ENCODE measurements around the gene SHC1. TPM values are rescaled to one million over a fixed set of nuclear protein-coding genes. Genes with fewer than 3 reads are reported as not detected.
A peak's percentile ranks its signal among the peaks of the same experiment; 100 is the strongest.

Gene SHC1
- total and polyA plus RNA-seq, 3 experiments from 2014 or later, result 32.7 to 40.8 (median 37.4) TPM

DNA sequence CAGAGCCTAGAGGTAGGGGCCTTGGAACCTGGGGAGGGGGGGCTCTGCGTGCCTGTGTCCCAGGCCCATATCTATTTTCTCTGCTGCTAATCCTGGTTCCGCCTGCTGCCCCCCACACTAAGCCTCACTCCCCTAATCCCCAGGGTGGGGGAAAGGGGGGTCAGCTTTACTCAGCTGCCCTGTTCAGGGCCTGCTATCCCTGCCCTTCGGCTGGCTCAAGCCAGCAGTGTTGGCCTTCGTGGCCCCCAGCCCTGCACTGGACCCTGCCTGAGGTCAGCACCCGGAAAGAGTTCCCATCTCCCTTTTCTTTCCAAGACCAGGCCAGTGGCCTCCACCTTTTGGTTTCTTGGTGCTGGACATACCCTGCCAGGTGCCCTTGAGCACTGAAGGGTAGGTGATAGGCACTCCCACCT is 40.5 kb upstream of the SHC1 start:
- Histone ChIP-seq H3K36me3 (ENCODE audit: insufficient read depth, low read length) (peaks cover 12% of the 10 kb centered on the region), H3K4me3 (ENCODE audit: low read length) (peak overlapping the region; percentile 79), H3K4me1 (ENCODE audit: insufficient read depth, low read length) (peaks cover 90% of the 10 kb centered on the region), H3K9me3 (ENCODE audit: low read length) (no peaks in the 10 kb centered on the region), H3K27ac (ENCODE audit: low read depth, low read length) (no peak overlapping the region), H3K27me3 (ENCODE audit: insufficient read depth, low read length, poor library complexity, severe bottlenecking) (no peaks in the 10 kb centered on the region)
- Mint-ChIP-seq H3K9me3 (no peaks in the 10 kb centered on the region), H3K27ac (peak overlapping the region in 6 of 8 donors; percentile 6 to 71 (median 34)), H3K4me3 (peak overlapping the region in 3 of 7 donors; percentile 11 to 59 (median 37)), H3K27me3 (no peaks in the 10 kb centered on the region), H3K36me3 (peaks cover 0 to 11% (median 0%) of the 10 kb centered on the region in 3 donors), H3K4me1 (peaks cover 58 to 90% (median 67%) of the 10 kb centered on the region in 3 donors)
- no peak for DNase-seq
- CTCF ChIA-PET, result interaction anchor here (0.7 to 16.7 kb wide), 5 partner anchors 12 to 162 kb away, joined by 3 to 207 read pairs (median 5); partner anchors contain the start of genes FLAD1, KRTCAP2, LENEP and PYGO2
- POLR2A ChIA-PET, result interaction anchor here (0.6 kb wide), 1 partner anchor 34 kb away, joined by 5 read pairs; no protein-coding TSS in a partner anchor

DNA sequence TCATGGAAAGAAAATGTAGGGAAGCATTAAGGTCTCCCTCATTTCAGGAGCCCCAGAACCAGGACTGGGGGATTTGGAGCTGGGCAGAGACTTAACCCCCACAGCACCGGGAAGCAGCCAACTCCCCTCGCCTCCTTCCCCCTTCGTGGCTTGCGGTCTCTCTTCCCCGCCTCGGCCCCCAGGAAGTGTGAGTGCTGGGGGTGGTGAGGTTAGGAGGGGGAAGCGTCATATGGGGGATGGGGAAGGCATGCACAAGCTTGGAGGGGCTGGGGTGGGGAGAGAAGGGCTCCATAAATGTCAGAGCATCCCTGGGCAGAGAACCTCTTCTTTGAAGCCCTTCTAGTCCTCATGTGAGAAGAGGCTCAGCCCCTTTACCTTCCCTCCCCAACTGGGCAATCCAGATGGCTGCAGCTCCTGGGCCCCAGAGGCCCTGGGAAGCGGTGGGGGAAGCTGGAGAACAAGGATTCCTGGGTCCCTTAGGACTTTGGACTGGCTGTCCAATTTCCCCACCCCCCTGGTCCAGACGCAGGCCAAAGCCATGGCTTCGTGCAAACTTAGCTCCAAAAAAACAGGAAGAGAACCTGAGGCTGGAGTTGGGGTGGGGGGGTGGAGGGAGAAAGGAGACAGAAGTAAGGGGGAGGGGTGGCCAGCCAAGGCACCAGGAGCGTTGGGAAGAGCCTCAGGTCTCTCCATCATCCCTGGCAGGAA is 39.8 kb upstream of the SHC1 start:
- H3K4me1 ChIP-seq (ENCODE audit: insufficient read depth, low read length), result peaks cover 90% of the 10 kb centered on the region

DNA sequence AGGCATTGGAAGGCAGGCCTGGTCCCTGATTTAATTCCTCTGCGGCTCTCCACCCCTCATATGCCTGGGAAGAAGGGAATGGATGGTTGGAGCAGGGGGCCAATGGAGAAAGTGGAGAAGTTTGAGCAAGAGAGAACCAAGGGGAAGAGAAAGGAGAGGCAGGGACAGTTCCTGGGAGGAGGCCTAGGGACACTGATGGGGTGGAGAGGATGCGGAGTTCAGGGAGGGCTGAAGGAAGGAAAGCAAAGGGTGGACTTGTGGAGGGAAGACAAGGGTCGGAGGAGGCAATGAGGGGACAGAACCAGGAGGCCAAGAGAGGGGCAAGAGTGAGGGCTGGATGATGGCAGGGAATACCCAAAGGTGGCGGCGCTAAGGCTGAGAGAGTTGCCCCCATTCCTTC is 39.2 kb upstream of the SHC1 start:
- Histone ChIP-seq H3K27ac (ENCODE audit: low read depth, low read length) (no peak overlapping the region), H3K27me3 (ENCODE audit: insufficient read depth, low read length, poor library complexity, severe bottlenecking) (no peaks in the 10 kb centered on the region), H3K9me3 (ENCODE audit: low read length) (no peaks in the 10 kb centered on the region), H3K4me1 (ENCODE audit: insufficient read depth, low read length) (peaks cover 90% of the 10 kb centered on the region), H3K4me3 (ENCODE audit: low read length) (peak overlapping the region; percentile 79), H3K36me3 (ENCODE audit: insufficient read depth, low read length) (peaks cover 8% of the 10 kb centered on the region)
- Mint-ChIP-seq H3K36me3 (peaks cover 0 to 5% (median 0%) of the 10 kb centered on the region in 3 donors), H3K4me1 (peaks cover 65 to 95% (median 74%) of the 10 kb centered on the region in 3 donors), H3K9me3 (no peaks in the 10 kb centered on the region), H3K27ac (peak overlapping the region; percentile 13 to 98 (median 76)), H3K4me3 (peak overlapping the region in 6 of 7 donors; percentile 64 to 85 (median 69)), H3K27me3 (no peaks in the 10 kb centered on the region)
- POLR2A ChIA-PET, result no interaction called here
- CTCF ChIA-PET, result interaction anchor here (1.0 to 16.7 kb wide), 4 partner anchors 7 to 103 kb away, joined by 4 to 207 read pairs (median 22); partner anchors contain the start of genes FLAD1, LENEP and ZBTB7B
- DNase-seq, result no peak

More for the DNA sequence above, 39.8 kb upstream of the SHC1 start:
- Mint-ChIP-seq H3K4me1 (peaks cover 61 to 90% (median 67%) of the 10 kb centered on the region in 3 donors), H3K9me3 (no peaks in the 10 kb centered on the region), H3K27ac (peak overlapping the region; percentile 13 to 98 (median 76)), H3K4me3 (peak overlapping the region in 6 of 7 donors; percentile 64 to 85 (median 69)), H3K36me3 (peaks cover 0 to 5% (median 0%) of the 10 kb centered on the region in 3 donors), H3K27me3 (no peaks in the 10 kb centered on the region)
- Histone ChIP-seq H3K36me3 (ENCODE audit: insufficient read depth, low read length) (peaks cover 12% of the 10 kb centered on the region), H3K4me3 (ENCODE audit: low read length) (peak overlapping the region; percentile 79), H3K9me3 (ENCODE audit: low read length) (no peaks in the 10 kb centered on the region), H3K27me3 (ENCODE audit: insufficient read depth, low read length, poor library complexity, severe bottlenecking) (no peaks in the 10 kb centered on the region), H3K27ac (ENCODE audit: low read depth, low read length) (no peak overlapping the region)
- ChIA-PET CTCF (interaction anchor here (1.0 to 16.7 kb wide), 5 partner anchors 12 to 103 kb away, joined by 3 to 207 read pairs (median 5); partner anchors contain the start of genes FLAD1, LENEP, PYGO2 and ZBTB7B), POLR2A (interaction anchor here (0.6 kb wide), 2 partner anchors 19 to 34 kb away, joined by 5 to 8 read pairs; no protein-coding TSS in a partner anchor)
- peak in 1 of 5 donors; percentile 29 for DNase-seq

DNA sequence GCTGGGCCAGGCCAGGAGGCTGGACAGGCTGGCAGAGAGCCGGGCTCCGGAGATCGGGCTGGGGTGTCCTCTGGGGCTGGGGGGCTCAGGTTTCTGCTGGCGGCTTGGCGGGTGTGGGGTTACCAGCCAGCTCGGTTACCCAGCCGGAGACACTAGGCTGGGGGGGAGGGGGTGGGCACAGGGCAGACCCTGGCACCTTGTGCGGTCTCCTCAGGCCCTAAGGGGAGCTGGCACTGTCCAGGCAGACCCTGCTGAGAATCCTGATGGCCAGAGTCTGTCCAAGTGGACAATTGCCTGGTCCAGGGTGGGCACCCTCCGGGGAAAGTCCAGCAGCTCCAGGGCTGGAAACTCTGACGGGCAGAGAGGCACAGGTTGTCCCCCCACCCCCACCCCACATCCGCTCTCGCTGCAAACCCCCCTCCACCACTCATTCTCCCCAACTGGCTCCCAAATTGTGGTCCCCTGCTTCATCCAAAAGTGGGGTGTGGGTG is 38.7 kb upstream of the SHC1 start:
- H3K27me3 Mint-ChIP-seq, result no peaks in the 10 kb centered on the region
- POLR2A ChIA-PET, result no interaction called here
- H3K4me3 ChIP-seq (ENCODE audit: low read length), result peak overlapping the region; percentile 79
- H3K4me3 Mint-ChIP-seq, result peak overlapping the region in 6 of 7 donors; percentile 64 to 71 (median 67)
- peaks cover 3% of the 10 kb centered on the region for H3K36me3 ChIP-seq (ENCODE audit: insufficient read depth, low read length)
- CTCF ChIA-PET, result interaction anchor here (2.7 to 16.7 kb wide), 3 partner anchors 7 to 27 kb away, joined by 8 to 207 read pairs (median 36); partner anchors contain the start of genes FLAD1, LENEP and ZBTB7B
- H3K27ac Mint-ChIP-seq, result peak overlapping the region; percentile 13 to 95 (median 78)
- H3K9me3 ChIP-seq (ENCODE audit: low read length), result no peaks in the 10 kb centered on the region
- no peak overlapping the region for H3K27ac ChIP-seq (ENCODE audit: low read depth, low read length)
- DNase-seq, result no peak
- H3K4me1 Mint-ChIP-seq, result peaks cover 66 to 96% (median 76%) of the 10 kb centered on the region in 3 donors
- H3K9me3 Mint-ChIP-seq, result no peaks in the 10 kb centered on the region
- H3K4me1 ChIP-seq (ENCODE audit: insufficient read depth, low read length), result peaks cover 90% of the 10 kb centered on the region
- H3K36me3 Mint-ChIP-seq, result peaks cover 0 to 2% (median 0%) of the 10 kb centered on the region in 3 donors
- no peaks in the 10 kb centered on the region for H3K27me3 ChIP-seq (ENCODE audit: insufficient read depth, low read length, poor library complexity, severe bottlenecking)

DNA sequence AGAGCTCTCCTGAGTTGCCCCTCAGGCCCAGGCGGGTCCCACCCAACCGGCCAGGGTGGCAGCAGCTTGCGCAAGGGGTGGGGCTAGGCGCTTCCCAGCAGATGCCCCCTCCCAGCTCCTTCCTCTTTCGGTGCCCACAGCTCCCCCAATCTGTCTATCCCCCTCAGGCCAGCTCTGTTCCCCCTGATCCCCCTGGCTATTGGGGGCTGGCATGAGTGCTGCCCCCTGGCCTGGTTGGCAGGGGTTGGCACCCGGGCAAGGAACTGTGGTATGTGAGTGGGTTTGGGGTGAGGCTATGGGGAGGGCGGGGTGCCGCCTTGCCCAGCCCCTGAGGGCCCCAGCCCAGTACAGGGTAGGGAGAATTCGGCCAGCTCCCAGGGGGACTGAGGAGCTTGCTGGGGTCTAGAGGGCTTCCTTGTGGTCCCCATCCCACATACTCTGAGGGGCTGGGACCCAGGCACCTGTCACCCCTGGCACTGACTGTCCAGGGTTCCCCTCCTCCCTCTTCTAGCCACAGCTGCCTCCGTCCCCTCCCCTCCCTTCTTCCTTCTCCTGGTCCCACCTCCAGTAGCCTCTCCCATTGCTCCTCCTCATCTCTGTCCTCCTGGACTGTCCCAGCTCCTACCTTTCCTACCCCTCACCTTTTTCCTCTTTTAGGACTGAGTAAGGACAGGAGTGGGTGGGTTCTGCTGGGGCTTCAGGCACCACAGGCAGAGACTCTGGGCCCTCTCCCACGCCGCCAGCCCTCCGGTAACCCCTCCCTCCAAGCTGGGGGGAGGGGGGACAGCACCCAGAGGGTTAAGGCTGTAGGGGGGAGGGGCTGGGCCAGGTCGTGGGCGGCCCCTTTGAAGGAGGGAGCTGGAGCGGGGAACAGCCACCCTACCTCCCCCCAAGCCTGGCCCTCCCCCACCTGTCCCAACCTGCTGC is 37.7 kb upstream of the SHC1 start:
- Histone ChIP-seq H3K9me3 (ENCODE audit: low read length) (no peaks in the 10 kb centered on the region), H3K27ac (ENCODE audit: low read depth, low read length) (no peak overlapping the region), H3K4me1 (ENCODE audit: insufficient read depth, low read length) (peaks cover 85% of the 10 kb centered on the region), H3K4me3 (ENCODE audit: low read length) (peak overlapping the region; percentile 79), H3K36me3 (ENCODE audit: insufficient read depth, low read length) (no peaks in the 10 kb centered on the region), H3K27me3 (ENCODE audit: insufficient read depth, low read length, poor library complexity, severe bottlenecking) (no peaks in the 10 kb centered on the region)
- Mint-ChIP-seq H3K27me3 (no peaks in the 10 kb centered on the region), H3K4me1 (peaks cover 66 to 95% (median 73%) of the 10 kb centered on the region in 3 donors), H3K4me3 (peak overlapping the region in 1 of 7 donors; percentile 67), H3K27ac (peak overlapping the region in 5 of 8 donors; percentile 68 to 95 (median 78)), H3K9me3 (no peaks in the 10 kb centered on the region), H3K36me3 (peaks cover 0 to 3% (median 0%) of the 10 kb centered on the region in 3 donors)
- POLR2A ChIA-PET, result no interaction called here
- CTCF ChIA-PET, result interaction anchor here (0.7 to 16.7 kb wide), 6 partner anchors 8 to 165 kb away, joined by 3 to 207 read pairs (median 4); partner anchors contain the start of genes KRTCAP2, LENEP and ZBTB7B
- DNase-seq, result no peak

DNA sequence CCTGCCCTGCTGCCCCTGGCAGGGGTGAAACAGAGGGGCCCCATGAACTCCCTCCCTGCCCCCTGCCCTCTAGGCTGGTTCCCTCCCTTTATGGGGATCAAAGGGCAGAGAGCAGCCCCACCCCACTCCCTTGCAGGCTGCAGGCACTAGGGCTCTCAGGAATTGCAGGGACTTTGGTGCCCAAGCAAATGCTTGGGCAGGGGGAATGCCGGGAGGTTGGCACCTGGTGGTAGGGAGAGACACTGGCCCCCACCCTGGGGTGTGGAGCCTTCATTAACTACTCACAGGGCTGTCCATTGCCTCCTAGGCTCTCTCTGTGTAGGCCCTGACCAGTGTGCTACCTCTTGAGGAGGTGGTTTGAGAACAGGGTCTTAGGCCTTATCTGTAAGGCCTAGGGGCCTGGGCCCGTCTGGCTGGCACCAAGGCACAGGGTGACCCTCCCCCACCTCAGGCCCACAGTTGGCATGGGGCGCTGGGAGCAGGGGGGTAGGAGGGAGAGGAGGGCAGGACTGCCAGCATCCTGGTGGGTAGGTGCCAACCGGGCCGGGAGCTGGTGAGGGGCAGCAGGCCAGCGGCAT is 36.8 kb upstream of the SHC1 start:
- H3K36me3 Mint-ChIP-seq, result peaks cover 0 to 6% (median 0%) of the 10 kb centered on the region in 3 donors
- Histone ChIP-seq H3K4me1 (ENCODE audit: insufficient read depth, low read length) (peaks cover 75% of the 10 kb centered on the region), H3K4me3 (ENCODE audit: low read length) (no peak overlapping the region), H3K9me3 (ENCODE audit: low read length) (no peaks in the 10 kb centered on the region), H3K27me3 (ENCODE audit: insufficient read depth, low read length, poor library complexity, severe bottlenecking) (no peaks in the 10 kb centered on the region), H3K27ac (ENCODE audit: low read depth, low read length) (no peak overlapping the region), H3K36me3 (ENCODE audit: insufficient read depth, low read length) (no peaks in the 10 kb centered on the region)
- no peaks in the 10 kb centered on the region for H3K9me3 Mint-ChIP-seq
- peak overlapping the region in 3 of 8 donors; percentile 29 to 97 (median 89) for H3K27ac Mint-ChIP-seq
- H3K4me3 Mint-ChIP-seq, result peak overlapping the region in 1 of 7 donors; percentile 61
- POLR2A ChIA-PET, result interaction anchor here (0.6 to 1.3 kb wide), 4 partner anchors 34 to 399 kb away, joined by 4 to 10 read pairs (median 4); partner anchors contain the start of gene KRTCAP2
- H3K27me3 Mint-ChIP-seq, result no peaks in the 10 kb centered on the region
- DNase-seq, result no peak
- CTCF ChIA-PET, result interaction anchor here (0.8 to 16.7 kb wide), 7 partner anchors 9 to 166 kb away, joined by 3 to 207 read pairs (median 3); partner anchors contain the start of genes CKS1B, KRTCAP2, LENEP and PMVK
- peaks cover 57 to 86% (median 63%) of the 10 kb centered on the region in 3 donors for H3K4me1 Mint-ChIP-seq
